GM21526 (cell line): ENCODE measurements around the gene DIP2C.
"Not testable (repeated sequence)": the region's sequence is repeated elsewhere in the genome, so short reads cannot be mapped to it uniquely, and the experiment has no call there.

Experiments
- ATAC-seq: cut with Tn5 transposase; IDR thresholded peaks from one replicate; pipeline ENCODE4 v1.9.1; 2021; ENCODE audit warnings: moderate library complexity; ENCODE audit not compliant: unreplicated experiment, low FRiP score

Gene DIP2C

DNA sequence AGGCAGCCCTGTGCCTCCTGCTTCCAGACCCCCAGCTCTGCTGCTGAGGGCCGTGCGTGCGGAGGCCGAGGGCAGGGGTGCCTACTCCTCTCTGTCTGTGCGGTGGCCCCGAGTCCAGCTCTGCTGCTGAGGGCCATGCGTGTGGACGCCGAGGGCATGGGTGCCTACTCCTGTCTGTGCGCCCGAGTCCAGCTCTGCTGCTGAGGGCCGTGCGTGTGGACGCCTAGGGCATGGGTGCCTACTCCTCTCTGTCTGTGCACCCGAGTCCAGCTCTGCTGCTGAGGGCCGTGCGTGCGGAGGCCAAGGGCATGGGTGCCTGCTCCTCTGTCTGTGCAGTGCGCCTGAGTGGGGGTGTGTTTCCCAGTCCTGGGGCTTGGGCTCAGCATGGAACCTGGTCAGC, 411.5 kb downstream of the DIP2C start:
- ATAC-seq, result no peak

GRCh38 chr10:275680-276079, 413.8 kb downstream of the DIP2C start:
- no peak for ATAC-seq

GRCh38 chr10:274866-275265, 414.6 kb downstream of the DIP2C start:
- no peak for ATAC-seq

- ATAC-seq, result no peak
These were observed 416.4 kb downstream of the DIP2C start for GRCh38 chr10:273088-273487.

- no peak for ATAC-seq
These were observed 417.7 kb downstream of the DIP2C start for GRCh38 chr10:271722-272121.

DNA sequence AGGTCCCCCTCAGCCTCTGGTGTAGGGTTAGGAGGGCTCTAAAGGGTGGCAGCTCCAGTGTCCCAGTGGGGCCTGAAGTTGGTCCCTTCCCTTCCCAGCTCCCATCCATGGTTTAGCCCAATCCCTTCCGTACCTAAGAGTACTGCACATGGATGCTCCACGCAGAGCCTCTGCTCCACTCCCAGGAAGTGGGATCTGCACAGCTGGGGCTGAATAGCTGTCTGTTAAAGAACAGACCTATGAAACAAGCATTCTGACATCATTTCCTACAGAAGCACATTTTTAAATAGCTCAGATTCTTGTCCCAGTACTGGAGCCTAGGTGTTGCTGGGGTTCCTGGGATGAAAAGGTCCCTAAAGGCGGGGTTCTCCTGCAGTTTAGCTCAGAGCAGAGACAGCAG, 418.3 kb downstream of the DIP2C start:
- ATAC-seq, result no peak

DNA sequence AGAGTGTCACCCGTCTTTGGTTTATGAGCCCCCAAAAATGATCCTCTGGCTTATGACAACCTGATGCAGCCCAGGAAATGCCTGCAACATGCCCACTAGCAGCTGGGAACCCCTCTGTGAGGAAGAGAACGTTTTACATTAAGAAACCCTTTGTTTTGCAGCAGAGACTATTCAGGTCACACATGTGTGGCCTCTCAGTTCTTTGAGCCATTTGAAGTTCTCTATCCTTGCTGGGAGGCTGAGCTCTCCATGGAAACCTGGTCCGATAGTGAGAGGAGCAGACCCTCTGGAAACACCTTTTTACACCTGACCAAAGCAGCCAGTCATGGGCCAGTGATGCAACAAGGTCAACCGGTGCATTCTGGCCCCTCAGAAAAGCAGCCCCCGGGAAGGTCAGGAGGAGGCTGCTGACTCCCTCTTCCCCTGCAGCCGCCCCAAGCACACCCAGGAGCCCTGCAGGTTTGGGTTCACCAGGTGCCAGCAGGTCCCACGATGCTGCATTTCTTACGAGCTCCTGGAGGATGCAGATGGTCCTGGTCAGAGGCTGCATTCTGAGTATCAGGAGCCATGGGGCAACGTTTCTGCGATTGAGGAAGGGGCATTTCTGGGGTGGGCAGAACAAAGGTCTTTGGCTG, 419.9 kb downstream of the DIP2C start:
- ATAC-seq, result no peak

- no peak for ATAC-seq
These were observed 421.8 kb downstream of the DIP2C start for GRCh38 chr10:267705-268104.

GRCh38 chr10:266974-267425, 422.5 kb downstream of the DIP2C start:
- ATAC-seq, result no peak

GRCh38 chr10:265816-266588, 423.5 kb downstream of the DIP2C start:
- not testable (repeated sequence) for ATAC-seq

GRCh38 chr10:265074-265440, 424.4 kb downstream of the DIP2C start:
- ATAC-seq, result peak; percentile 60

DNA sequence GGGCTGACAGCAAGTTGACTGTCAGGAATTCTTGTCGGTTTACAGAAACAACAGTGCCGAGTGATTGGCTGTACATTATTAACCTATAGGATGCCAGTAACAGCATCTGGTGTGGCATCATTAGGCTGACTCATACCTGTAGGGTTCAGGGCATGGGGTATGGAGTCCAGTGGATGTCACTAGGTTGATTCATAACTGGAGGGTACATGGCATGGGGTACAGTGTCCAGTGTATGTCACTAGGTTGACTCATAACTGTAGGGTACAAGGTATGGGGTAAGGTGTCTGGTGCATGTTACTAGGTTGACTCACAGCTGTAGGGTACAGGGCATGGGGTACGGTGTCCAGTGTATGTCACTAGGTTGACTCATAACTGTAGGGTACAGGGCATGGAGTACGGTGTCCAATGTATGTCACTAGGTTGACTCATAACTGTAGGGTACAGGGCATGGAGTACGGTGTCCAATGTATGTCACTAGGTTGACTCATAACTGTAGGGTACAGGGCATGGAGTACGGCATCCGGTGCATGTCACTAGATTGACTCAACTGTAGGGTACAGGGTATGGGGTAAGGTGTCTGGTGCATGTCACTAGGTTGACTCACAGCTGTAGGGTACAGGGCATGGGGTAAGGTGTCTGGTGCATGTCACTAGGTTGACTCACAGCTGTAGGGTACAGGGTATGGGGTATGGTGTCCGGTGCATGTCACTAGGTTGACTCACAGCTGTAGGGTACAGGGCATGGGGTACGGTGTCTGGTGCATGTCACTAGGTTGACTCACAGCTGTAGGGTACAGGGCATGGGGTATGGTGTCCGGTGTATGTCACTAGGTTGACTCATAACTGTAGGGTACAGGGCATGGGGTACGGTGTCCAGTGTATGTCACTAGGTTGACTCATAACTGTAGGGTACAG, 425.1 kb downstream of the DIP2C start:
- not testable (repeated sequence) for ATAC-seq

- ATAC-seq, result no peak
These were observed 428.5 kb downstream of the DIP2C start for GRCh38 chr10:260819-261429.

GRCh38 chr10:251982-252582, 437.4 kb downstream of the DIP2C start:
- ATAC-seq, result no peak

GRCh38 chr10:248307-248706, 441.2 kb downstream of the DIP2C start:
- no peak for ATAC-seq

DNA sequence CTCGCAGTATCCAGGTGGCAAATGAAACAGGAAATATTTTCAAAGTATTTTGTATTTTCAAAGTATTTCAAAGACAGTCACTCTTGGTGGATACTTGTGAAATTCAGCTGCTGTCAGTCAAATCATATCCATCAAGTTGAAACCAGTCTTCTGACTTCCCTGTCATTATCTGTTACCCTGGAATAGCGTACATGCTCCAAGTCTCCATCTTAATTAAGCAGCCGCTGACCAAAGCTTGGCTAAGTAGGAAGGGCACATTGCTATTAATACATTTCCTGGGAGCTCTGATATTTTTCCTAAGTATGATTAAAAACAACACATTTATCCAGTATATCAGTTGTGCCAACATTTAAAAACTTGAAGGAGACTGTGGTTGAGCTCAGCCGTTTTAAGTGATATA, 442.0 kb downstream of the DIP2C start:
- ATAC-seq, result no peak

GRCh38 chr10:246431-246830, 443.0 kb downstream of the DIP2C start:
- no peak for ATAC-seq

DNA sequence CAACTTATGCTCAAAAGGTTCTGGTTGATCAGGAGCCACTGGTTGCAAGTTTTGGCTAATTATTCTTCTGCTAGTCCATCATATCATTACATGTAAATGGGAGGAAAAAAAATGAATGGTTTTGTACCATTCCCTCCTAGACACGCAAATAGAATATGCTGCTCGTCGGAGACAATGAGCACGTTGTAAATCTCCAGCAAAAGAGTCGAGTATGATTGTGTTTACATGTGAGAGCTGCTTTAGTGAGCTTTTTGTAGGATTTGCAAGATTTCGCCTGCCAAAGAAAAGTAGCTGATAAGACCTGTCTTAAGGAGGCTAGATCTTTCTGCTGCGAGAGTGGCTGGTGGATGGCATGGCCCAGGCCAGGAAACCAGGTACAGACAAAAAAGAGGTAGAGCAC, 445.2 kb downstream of the DIP2C start:
- ATAC-seq, result no peak

GRCh38 chr10:241966-242643, 447.4 kb downstream of the DIP2C start:
- ATAC-seq, result no peak

- ATAC-seq, result no peak
These were observed 448.0 kb downstream of the DIP2C start for GRCh38 chr10:241451-241850.
